ENCODE results near the gene CD52. TPM values are rescaled to one million over a fixed set of nuclear protein-coding genes. Genes with fewer than 3 reads are reported as not detected.

Gene CD52
- polyA plus RNA-seq, 3 donors: 851 to 4,047 (median 2,617) TPM

DNA sequence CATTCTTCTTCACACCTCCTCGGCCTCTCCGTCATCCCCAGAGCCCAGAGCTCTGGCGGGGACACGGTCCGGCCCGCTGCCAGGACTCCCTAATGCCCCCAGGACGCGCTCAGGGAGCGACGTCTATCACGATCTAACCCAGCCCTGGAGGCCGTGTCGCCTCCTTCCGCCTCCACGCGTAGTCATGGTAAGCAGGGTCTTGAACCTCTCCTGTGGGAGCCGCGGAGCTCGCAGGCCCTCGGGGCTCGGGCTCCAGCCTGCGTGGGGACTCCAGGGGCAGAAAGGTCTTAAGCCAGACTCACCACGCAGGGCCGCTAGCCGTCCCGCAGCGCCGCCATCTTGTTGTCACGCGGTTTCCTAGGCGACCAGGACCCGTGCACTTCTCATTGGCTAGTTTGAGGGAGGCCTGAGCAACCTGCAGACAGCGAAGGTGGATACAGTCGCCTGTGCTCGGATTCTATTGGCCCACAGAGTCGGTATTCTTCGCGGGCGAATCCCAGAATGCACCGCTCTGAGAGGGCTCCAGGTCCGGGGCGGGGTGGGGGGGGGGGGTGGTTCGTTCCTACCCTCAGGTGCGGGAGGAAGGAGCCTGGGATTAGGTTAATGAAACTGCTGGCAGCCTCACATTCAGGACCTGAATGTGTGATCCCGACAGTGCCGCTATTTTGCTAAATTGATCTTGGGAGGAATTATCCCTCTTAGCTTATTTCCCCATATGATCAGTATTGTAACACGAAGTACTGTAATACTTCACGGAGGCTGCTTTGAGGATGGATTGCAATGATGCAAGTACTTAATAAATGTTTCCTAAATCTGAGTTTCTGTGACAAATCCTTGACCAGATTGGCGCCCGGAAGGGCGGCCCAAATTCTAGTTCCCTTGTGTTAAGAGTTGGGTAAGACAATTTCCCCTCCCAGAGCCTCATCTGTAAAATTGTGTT is 11.2 kb upstream of the CD52 start, which contains the start of gene UBXN11:
TSS of gene UBXN11 (minus strand) at position 347 of the 940 bp plus-strand sequence. CDS start 3,753 bp downstream, outside the sequence.
- Mint-ChIP-seq H3K27me3 (ENCODE audit: low read depth in 3 of 3) (peaks cover 0 to 7% (median 0%) of the 10 kb centered on the region in 3 donors), H3K27ac (peak within 1 kb of the TSS; percentile 95 to 100 (median 100)), H3K36me3 (peaks cover 11 to 26% of the 10 kb centered on the region in 2 donors), H3K9me3 (peaks cover 0 to 2% (median 0%) of the 10 kb centered on the region in 7 donors), H3K4me1 (peaks cover 77% of the 10 kb centered on the region), H3K4me3 (peak within 1 kb of the TSS; percentile 95 to 98)
- TF ChIP-seq, protein P1, sequence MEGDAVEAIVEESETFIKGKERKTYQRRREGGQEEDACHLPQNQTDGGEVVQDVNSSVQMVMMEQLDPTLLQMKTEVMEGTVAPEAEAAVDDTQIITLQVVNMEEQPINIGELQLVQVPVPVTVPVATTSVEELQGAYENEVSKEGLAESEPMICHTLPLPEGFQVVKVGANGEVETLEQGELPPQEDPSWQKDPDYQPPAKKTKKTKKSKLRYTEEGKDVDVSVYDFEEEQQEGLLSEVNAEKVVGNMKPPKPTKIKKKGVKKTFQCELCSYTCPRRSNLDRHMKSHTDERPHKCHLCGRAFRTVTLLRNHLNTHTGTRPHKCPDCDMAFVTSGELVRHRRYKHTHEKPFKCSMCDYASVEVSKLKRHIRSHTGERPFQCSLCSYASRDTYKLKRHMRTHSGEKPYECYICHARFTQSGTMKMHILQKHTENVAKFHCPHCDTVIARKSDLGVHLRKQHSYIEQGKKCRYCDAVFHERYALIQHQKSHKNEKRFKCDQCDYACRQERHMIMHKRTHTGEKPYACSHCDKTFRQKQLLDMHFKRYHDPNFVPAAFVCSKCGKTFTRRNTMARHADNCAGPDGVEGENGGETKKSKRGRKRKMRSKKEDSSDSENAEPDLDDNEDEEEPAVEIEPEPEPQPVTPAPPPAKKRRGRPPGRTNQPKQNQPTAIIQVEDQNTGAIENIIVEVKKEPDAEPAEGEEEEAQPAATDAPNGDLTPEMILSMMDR (IDR thresholded peaks at IDR 0.05): no peak
- H2AFZ ChIP-seq (ENCODE audit: insufficient read depth, low read depth, low read length, poor library complexity, severe bottlenecking): peak within 1 kb of the TSS; percentile 55
- H3K4me3 ChIP-seq (replicated peaks in 1 of 3; ENCODE audit: low read depth in 2 of 3, low read length in 3 of 3): peak within 1 kb of the TSS; percentile 58 to 83 (median 71)
- peaks cover 79 to 91% of the 10 kb centered on the region in 2 donors for H3K4me1 ChIP-seq (ENCODE audit: control insufficient read depth in 1 of 2, insufficient read depth in 2 of 2, low read length in 2 of 2)
- no peaks in the 10 kb centered on the region for H3K27me3 ChIP-seq (ENCODE audit: control insufficient read depth in 2 of 2, insufficient read depth in 2 of 2, low read length in 2 of 2)
- peaks cover 57% of the 10 kb centered on the region for H3K79me2 ChIP-seq (ENCODE audit: insufficient read depth, low read length)
- H3K4me2 ChIP-seq (replicated peaks; ENCODE audit: extremely low read depth, low read length, poor library complexity, severe bottlenecking): peak within 1 kb of the TSS; percentile 82
- peaks cover 4 to 20% of the 10 kb centered on the region in 2 donors for H3K36me3 ChIP-seq (replicated peaks in 1 of 2; ENCODE audit: control insufficient read depth in 1 of 2, insufficient read depth in 2 of 2, low read length in 2 of 2)
- DNase-seq: peak; percentile 91 to 98 (median 92)
- no peaks in the 10 kb centered on the region for H4K20me1 ChIP-seq (ENCODE audit: insufficient read depth, low read length)
- WGBS (ENCODE audit: insufficient coverage): under 1% methylated on average over 32 of the region's 51 CpGs
- peak within 1 kb of the TSS; percentile 91 to 97 for H3K27ac ChIP-seq (ENCODE audit: low read depth in 1 of 2, low read length in 2 of 2)
- peak within 1 kb of the TSS; percentile 73 for H3K9ac ChIP-seq (ENCODE audit: insufficient read depth, low read length, poor library complexity, severe bottlenecking)
- H3K9me3 ChIP-seq (replicated peaks in 1 of 2; ENCODE audit: control insufficient read depth in 1 of 2, insufficient read depth in 1 of 2, low read length in 2 of 2): no peaks in the 10 kb centered on the region
- intact Hi-C loops (cut with micrococcal nuclease): loop anchor here in 1 of 2 donors (1.0 to 2.0 kb wide), 4 partner anchors 10 to 28 kb away; no protein-coding TSS in a partner anchor

DNA sequence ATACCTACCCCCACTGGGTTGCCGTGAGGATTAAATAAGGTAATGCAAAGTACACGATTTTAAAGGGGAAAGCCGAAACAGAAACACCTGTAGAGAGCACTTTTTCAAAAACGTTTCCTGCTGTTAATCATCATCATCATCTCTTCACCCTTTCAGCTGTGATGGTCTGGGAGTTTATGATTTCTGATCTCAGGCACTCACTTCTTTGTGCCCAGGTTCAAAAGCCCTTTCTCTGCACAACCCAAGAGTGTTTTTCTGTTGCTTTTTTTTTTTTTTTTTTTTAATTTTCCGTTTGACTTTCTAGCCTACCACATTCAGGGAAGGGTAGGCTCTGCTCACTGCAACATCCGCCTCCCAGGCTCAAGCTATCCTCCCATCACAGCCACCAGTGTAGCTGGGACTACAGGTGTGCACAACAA is 10.4 kb upstream of the CD52 start:
- Histone ChIP-seq H4K20me1 (ENCODE audit: insufficient read depth, low read length) (no peaks in the 10 kb centered on the region), H3K27me3 (ENCODE audit: control insufficient read depth in 2 of 2, insufficient read depth in 2 of 2, low read length in 2 of 2) (no peaks in the 10 kb centered on the region), H3K9ac (ENCODE audit: insufficient read depth, low read length, poor library complexity, severe bottlenecking) (peak overlapping the region; percentile 67), H3K4me2 (replicated peaks; ENCODE audit: extremely low read depth, low read length, poor library complexity, severe bottlenecking) (peak overlapping the region; percentile 82), H3K4me1 (ENCODE audit: control insufficient read depth in 1 of 2, insufficient read depth in 2 of 2, low read length in 2 of 2) (peaks cover 80 to 96% of the 10 kb centered on the region in 2 donors), H3K4me3 (replicated peaks in 1 of 3; ENCODE audit: low read depth in 2 of 3, low read length in 3 of 3) (peak overlapping the region in 1 of 3 experiments; percentile 83), H3K79me2 (ENCODE audit: insufficient read depth, low read length) (peaks cover 49% of the 10 kb centered on the region), H3K9me3 (replicated peaks in 1 of 2; ENCODE audit: control insufficient read depth in 1 of 2, insufficient read depth in 1 of 2, low read length in 2 of 2) (no peaks in the 10 kb centered on the region), H3K36me3 (replicated peaks in 1 of 2; ENCODE audit: control insufficient read depth in 1 of 2, insufficient read depth in 2 of 2, low read length in 2 of 2) (peaks cover 0 to 13% of the 10 kb centered on the region in 2 donors), H2AFZ (ENCODE audit: insufficient read depth, low read depth, low read length, poor library complexity, severe bottlenecking) (no peak overlapping the region), H3K27ac (ENCODE audit: low read depth in 1 of 2, low read length in 2 of 2) (peak overlapping the region; percentile 91 to 97)
- intact Hi-C loops (cut with micrococcal nuclease): loop anchor here in 1 of 2 donors (1.0 to 2.0 kb wide), 4 partner anchors 9 to 29 kb away; no protein-coding TSS in a partner anchor
- H3K36me3 Mint-ChIP-seq: peaks cover 9 to 22% of the 10 kb centered on the region in 2 donors
- H3K4me1 Mint-ChIP-seq: peaks cover 81% of the 10 kb centered on the region
- H3K27ac Mint-ChIP-seq: peak overlapping the region; percentile 95 to 100 (median 100)
- peaks cover 0 to 7% (median 0%) of the 10 kb centered on the region in 3 donors for H3K27me3 Mint-ChIP-seq (ENCODE audit: low read depth in 3 of 3)
- WGBS (ENCODE audit: insufficient coverage): no CpG with 5 or more reads among the region's 6 CpGs
- TF ChIP-seq, protein P1 (IDR thresholded peaks at IDR 0.05): no peak
- no peak for DNase-seq
- H3K9me3 Mint-ChIP-seq: no peaks in the 10 kb centered on the region
- peak overlapping the region; percentile 48 to 51 for H3K4me3 Mint-ChIP-seq

All from CD14-positive monocyte (primary cell).